HG03025 (cell line): ENCODE results near the gene RPS6KA2.

ENCODE experiments used
- ATAC-seq: cut with Tn5 transposase; IDR thresholded peaks from one replicate; pipeline ENCODE4 v1.9.1; 2021; ENCODE audit warnings: mild to moderate bottlenecking, moderate library complexity; ENCODE audit not compliant: unreplicated experiment, low FRiP score

RPS6KA2 gene

GRCh38 chr6:166617359-166617758, 9.7 kb downstream of the RPS6KA2 start:
- ATAC-seq, result no peak

- ATAC-seq, result no peak
Measured at GRCh38 chr6:166616261-166617238, 10.5 kb downstream of the RPS6KA2 start.

- no peak for ATAC-seq
Measured at GRCh38 chr6:166615059-166615770, 11.8 kb downstream of the RPS6KA2 start.

- ATAC-seq, result no peak
Measured at GRCh38 chr6:166614589-166614988, 12.5 kb downstream of the RPS6KA2 start.

GRCh38 chr6:166614171-166614583, 12.9 kb downstream of the RPS6KA2 start:
- no peak for ATAC-seq

GRCh38 chr6:166613027-166613426, 14.0 kb downstream of the RPS6KA2 start:
- ATAC-seq, result no peak

- no peak for ATAC-seq
Measured at GRCh38 chr6:166612471-166612881, 14.6 kb downstream of the RPS6KA2 start.

- ATAC-seq, result no peak
Measured at GRCh38 chr6:166611631-166612030, 15.4 kb downstream of the RPS6KA2 start.

GRCh38 chr6:166610069-166610468, 17.0 kb downstream of the RPS6KA2 start:
- ATAC-seq, result no peak

- no peak for ATAC-seq
Measured at GRCh38 chr6:166608774-166609173, 18.3 kb downstream of the RPS6KA2 start.

GRCh38 chr6:166605752-166606151, 21.3 kb downstream of the RPS6KA2 start:
- no peak for ATAC-seq

- ATAC-seq, result no peak
Measured at GRCh38 chr6:166604911-166605310, 22.1 kb downstream of the RPS6KA2 start.

- no peak for ATAC-seq
Measured at GRCh38 chr6:166604328-166604727, 22.7 kb downstream of the RPS6KA2 start.

- ATAC-seq, result no peak
Measured at GRCh38 chr6:166603043-166603690, 23.9 kb downstream of the RPS6KA2 start.

- ATAC-seq, result no peak
Measured at GRCh38 chr6:166601956-166602355, 25.1 kb downstream of the RPS6KA2 start.

- ATAC-seq, result no peak
Measured at GRCh38 chr6:166600931-166601330, 26.1 kb downstream of the RPS6KA2 start.

- no peak for ATAC-seq
Measured at GRCh38 chr6:166599205-166599604, 27.8 kb downstream of the RPS6KA2 start.

- no peak for ATAC-seq
Measured at GRCh38 chr6:166598441-166599138, 28.5 kb downstream of the RPS6KA2 start.

- ATAC-seq, result no peak
Measured at GRCh38 chr6:166597711-166598440, 29.2 kb downstream of the RPS6KA2 start.
